Measurements from ENCODE around the gene PDGFRA.

PDGFRA gene

DNA sequence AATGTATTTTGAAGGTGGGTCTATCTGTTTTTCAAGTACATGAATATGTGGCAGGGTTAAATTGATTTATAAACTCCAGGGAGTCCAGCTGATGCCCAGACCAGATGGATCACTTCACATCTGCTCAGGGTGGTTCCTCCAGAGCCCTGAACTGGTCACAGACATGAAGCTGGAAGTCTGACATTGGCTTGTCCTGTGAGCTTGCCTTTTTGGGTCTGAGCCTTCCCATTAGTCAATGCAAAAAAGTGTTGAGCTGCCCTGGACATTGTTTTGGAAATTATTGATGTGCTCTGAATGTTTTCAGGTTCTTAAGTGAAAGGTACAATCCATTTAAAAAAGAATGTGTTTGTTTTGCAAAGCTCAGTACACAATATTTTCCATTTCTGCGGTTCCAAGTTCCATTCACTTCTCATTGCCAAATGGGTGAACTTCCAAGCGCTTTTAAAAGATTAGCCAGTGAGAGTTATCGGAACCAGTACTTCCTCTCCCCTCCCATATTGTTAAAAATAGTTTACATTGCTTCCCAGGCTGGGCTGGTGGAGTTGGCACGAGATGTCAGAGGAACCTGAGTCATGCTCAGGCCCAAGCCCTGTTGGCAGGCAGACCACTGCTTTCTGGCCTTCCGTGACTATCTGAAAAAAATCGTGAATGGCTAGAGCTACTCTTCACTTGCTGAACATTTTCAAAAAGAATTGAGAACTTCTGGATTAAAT is 52.1 kb downstream of the PDGFRA start:
- peak; percentile 97 for DNase-seq (ENCODE audit: extremely low read depth, low read depth)
- TF ChIP-seq, protein P1, sequence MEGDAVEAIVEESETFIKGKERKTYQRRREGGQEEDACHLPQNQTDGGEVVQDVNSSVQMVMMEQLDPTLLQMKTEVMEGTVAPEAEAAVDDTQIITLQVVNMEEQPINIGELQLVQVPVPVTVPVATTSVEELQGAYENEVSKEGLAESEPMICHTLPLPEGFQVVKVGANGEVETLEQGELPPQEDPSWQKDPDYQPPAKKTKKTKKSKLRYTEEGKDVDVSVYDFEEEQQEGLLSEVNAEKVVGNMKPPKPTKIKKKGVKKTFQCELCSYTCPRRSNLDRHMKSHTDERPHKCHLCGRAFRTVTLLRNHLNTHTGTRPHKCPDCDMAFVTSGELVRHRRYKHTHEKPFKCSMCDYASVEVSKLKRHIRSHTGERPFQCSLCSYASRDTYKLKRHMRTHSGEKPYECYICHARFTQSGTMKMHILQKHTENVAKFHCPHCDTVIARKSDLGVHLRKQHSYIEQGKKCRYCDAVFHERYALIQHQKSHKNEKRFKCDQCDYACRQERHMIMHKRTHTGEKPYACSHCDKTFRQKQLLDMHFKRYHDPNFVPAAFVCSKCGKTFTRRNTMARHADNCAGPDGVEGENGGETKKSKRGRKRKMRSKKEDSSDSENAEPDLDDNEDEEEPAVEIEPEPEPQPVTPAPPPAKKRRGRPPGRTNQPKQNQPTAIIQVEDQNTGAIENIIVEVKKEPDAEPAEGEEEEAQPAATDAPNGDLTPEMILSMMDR (IDR thresholded peaks at IDR 0.05; ENCODE audit: low read depth, low read length) = no peak

DNA sequence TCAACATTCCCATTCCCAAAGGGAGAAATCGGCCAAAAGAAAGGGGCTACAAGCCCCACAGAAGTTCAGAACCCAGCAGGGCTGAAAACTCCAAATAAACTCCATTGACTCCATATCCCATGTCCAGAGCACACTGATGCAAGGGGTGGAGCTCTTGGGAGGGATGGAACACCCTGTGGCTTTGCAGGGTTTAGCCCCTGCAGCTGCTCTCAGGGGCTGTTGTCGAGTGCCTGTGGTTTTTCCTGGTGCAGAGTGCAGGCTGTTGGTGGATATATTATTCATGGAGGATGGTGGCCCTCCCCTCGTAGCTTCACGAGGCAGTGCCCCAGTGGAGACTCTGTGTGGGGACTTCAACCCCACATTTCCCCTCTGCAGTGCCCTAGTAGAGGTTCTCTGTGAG is 53.7 kb downstream of the PDGFRA start:
- DNase-seq (ENCODE audit: extremely low read depth, low read depth) = no peak
- TF ChIP-seq, protein P1 (IDR thresholded peaks at IDR 0.05; ENCODE audit: low read depth, low read length) = no peak

DNA sequence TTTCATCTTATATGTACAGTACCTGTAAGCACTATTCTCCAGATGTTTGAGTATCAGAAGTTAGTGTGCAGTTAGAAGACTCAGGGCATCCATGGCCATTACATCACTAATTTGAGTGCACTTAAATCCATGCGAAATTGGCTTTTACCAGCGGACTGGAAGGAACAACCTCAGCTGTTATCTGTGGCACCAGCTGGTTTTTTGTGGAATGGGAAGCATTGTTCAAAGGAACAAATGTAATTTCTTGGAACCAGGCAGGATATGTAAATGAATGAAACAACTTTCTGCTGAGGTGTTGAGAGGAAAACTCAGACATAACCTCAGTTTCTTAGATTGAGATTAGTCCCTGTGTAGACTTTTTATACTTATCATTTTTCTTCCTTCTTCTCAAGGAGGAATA is 60.2 kb downstream of the PDGFRA start:
- DNase-seq (ENCODE audit: extremely low read depth, low read depth) = no peak
- TF ChIP-seq, protein P1 (IDR thresholded peaks at IDR 0.05; ENCODE audit: low read depth, low read length) = no peak

DNA sequence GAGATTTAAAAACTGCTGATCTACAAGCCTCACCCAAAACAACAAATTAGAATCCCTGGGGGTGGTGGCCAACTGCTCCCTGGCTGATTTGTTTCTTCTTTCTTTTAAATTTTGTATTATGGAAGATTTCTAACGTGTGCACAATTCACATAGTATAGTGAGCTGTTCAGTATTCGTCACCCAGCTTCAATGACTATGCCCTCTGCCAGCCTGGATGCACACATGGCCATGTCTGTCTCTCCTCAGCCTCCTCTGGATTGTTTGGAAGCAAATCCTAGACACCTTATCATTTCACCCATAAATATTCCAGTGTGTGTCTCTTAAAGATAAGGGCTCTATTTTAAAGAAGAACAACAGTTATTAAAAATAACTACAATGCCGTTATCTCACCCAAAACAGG is 61.9 kb downstream of the PDGFRA start:
- TF ChIP-seq, protein P1 (IDR thresholded peaks at IDR 0.05; ENCODE audit: low read depth, low read length) = no peak
- DNase-seq (ENCODE audit: extremely low read depth, low read depth) = no peak

DNA sequence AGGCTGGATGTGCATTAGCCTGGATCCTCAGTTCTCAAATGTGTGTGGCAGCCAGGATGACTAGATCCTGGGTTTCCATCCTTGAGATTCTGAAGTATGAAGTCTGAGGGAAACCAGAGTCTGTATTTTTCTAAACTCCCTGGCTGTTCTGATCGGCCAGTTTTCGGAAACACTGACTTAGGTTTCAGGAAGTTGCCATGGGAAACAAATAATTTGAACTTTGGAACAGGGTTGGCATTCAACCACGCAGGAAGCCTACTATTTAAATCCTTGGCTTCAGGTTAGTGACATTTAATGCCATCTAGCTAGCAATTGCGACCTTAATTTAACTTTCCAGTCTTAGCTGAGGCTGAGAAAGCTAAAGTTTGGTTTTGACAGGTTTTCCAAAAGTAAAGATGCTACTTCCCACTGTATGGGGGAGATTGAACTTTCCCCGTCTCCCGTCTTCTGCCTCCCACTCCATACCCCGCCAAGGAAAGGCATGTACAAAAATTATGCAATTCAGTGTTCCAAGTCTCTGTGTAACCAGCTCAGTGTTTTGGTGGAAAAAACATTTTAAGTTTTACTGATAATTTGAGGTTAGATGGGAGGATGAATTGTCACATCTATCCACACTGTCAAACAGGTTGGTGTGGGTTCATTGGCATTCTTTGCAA is 67.6 kb downstream of the PDGFRA start:
- TF ChIP-seq, protein P1 (IDR thresholded peaks at IDR 0.05; ENCODE audit: low read depth, low read length) = no peak
- DNase-seq (ENCODE audit: extremely low read depth, low read depth) = no peak

DNA sequence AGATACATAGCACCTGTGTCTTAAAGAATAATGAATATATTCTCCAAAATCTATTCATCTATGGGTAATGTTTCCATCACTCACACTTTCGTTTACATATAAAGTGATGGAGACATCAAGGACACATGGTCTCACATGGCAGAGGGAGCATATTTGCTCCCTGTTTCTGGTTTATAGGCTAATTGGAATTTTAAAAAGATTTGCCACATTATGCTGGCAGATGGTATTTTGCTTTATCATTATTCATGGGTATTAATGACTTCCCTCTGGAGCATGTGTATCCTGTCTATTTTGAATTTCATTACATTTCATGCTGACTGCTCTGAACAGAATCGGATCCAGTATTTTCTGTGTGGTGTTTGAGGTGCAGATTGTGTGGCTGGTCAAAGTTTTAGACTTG is 79.0 kb downstream of the PDGFRA start:
- no peak for DNase-seq (ENCODE audit: extremely low read depth, low read depth)
- TF ChIP-seq, protein P1 (IDR thresholded peaks at IDR 0.05; ENCODE audit: low read depth, low read length) = no peak

All from AG09319 (cell line).